CD4-positive, alpha-beta T cell treated with Interferon alpha-2 for 1 hour (primary cell): Measurements from ENCODE around the gene HSPA6.
"Not testable (repeated sequence)": the region's sequence is repeated elsewhere in the genome, so short reads cannot be mapped to it uniquely, and the experiment has no call there.

Experiments used
- DNase-seq, 2 donors: peaks; one replicate each; pipeline ENCODE4 v3.0.0-alpha.2; 2020 to 2022

Gene HSPA6

GRCh38 chr1:161563522-161563921 is 39.2 kb downstream of the HSPA6 start:
- not testable (repeated sequence) for DNase-seq

DNA sequence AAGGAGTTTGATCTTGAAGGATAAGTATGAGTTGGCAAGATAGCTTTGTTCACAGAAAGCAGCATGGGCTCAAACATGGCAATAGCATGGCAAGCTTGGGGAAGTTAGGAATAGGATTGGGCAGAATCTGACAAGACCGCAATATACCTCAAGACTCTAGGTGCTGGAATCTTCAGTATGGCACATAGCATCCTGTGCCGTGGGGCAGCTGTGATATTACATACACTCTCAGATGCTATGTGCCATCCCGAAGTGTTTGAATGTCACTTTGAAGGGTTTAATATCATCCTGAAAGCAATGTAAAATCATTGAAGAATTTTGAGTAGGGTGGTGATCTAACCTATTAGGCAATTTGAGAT is 42.2 kb downstream of the HSPA6 start:
- not testable (repeated sequence) for DNase-seq

DNA sequence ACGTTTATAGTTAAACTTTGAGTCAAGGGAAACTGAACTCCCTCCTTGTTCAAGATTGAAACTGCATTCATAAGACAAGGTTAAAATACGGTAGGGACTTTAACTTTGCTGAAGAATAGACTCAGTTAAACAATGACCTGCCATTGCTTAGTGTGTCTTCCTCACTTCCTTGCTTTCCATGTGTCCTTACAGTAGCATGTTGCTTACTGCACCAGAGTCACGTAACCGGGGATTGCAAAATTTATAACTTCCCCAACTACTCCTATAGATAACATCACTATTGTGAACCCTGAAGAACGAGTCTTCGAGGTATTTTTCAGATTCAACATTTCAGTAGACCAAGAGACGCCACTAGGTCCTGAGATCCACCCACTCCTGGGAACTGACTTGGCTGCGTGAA is 47.4 kb downstream of the HSPA6 start:
- not testable (repeated sequence) for DNase-seq
